SK-N-MC (cell line): Measurements from ENCODE around the gene RBM48.

Experiments used
- EZH2 ChIP-seq: fragments of 200-600 bp; sonication (generic); IDR thresholded peaks from one replicate; pipeline ENCODE4 v1.6.1; 2017; ENCODE audit warnings: antibody characterized with exemption
- POLR2AphosphoS5 ChIP-seq: IDR thresholded peaks from 2 replicates; pipeline ENCODE4 v1.6.1; 2012; ENCODE audit warnings: mild to moderate bottlenecking, low read depth, low read length, borderline replicate concordance

DNA sequence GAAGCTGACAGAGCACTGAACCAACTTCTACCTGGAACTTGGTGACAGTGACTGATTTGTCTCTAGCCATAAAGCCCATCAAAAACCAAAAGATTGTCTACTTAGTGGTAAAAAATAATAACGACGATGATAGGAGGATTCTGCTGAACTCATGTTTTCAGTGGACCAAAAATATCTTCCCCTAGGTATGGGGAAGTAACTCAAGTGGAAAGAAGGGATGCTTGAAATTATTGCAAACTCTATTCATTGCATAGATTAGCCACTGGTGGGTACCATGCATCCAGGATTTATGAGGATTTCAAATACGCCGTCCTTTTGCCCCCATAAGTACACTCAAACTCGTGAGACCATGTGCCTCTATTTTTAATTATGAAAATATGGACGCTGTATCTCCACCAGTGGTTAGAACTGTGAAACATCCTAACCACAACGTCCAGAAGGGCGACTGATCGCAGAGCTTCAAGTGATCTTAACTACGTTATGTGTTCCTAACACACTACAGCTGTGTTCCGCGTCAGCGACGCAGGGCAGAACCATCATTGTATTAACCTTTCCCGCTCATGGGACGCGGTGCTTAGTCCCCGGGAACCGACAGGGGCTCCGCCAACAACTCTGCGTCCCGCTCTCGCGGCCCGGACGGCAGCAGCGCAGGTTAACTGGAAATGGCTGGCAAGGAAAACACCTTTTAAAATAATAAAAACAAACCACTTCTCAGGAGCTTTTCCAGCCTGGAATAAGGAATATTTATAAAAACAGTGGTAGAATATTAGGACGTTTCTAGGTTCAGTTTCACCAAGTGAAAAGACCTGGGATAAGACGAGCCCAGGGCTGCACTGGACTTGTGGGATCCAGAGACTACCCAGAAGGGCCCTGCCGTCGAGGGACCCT, 1.1 kb upstream of the RBM48 start:
- TF ChIP-seq EZH2 (no peak), POLR2AphosphoS5 (no peak)
